D721Med (cell line): ENCODE results near the gene ZNF133.

ENCODE experiments used
- DNase-seq: peaks from one replicate; pipeline ENCODE4 v3.0.0; 2011; ENCODE audit warnings: low spot score; ENCODE audit not compliant: insufficient read length
- FAIRE-seq: peaks from 2 replicates; lab custom pipeline; 2011; peaks lifted over from hg19 to GRCh38; lab: Jason Lieb, UNC
- TF ChIP-seq, protein P1 (sequence below): IDR thresholded peaks from 2 replicates; pipeline ENCODE4 v1.5.1; 2012; ENCODE audit warnings: mild to moderate bottlenecking, control low read depth; ENCODE audit not compliant: insufficient read depth; ENCODE audit errors: missing control alignments

Gene ZNF133

DNA sequence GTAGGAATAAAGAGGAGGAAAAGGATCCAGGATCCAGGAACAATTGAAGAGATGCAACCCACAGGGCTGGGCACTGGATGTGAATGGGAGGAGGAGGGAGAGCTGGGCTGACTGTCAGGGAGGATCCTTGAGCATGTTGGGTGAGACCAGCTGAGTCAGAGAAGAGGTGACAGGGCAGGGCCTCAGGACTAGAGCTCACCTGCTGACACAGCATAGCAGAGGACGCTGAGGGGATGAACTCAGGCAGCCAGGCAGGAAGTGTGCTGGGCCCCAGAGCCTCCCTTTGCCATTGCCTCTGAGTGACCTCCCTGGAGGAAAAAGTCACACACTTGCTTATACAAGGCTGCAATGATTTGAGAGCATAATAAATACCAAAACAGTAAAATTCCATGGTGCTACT, 72.3 kb downstream of the ZNF133 start:
- DNase-seq (no peak), FAIRE-seq (no peak)
- TF ChIP-seq, protein P1, sequence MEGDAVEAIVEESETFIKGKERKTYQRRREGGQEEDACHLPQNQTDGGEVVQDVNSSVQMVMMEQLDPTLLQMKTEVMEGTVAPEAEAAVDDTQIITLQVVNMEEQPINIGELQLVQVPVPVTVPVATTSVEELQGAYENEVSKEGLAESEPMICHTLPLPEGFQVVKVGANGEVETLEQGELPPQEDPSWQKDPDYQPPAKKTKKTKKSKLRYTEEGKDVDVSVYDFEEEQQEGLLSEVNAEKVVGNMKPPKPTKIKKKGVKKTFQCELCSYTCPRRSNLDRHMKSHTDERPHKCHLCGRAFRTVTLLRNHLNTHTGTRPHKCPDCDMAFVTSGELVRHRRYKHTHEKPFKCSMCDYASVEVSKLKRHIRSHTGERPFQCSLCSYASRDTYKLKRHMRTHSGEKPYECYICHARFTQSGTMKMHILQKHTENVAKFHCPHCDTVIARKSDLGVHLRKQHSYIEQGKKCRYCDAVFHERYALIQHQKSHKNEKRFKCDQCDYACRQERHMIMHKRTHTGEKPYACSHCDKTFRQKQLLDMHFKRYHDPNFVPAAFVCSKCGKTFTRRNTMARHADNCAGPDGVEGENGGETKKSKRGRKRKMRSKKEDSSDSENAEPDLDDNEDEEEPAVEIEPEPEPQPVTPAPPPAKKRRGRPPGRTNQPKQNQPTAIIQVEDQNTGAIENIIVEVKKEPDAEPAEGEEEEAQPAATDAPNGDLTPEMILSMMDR: no peak

DNA sequence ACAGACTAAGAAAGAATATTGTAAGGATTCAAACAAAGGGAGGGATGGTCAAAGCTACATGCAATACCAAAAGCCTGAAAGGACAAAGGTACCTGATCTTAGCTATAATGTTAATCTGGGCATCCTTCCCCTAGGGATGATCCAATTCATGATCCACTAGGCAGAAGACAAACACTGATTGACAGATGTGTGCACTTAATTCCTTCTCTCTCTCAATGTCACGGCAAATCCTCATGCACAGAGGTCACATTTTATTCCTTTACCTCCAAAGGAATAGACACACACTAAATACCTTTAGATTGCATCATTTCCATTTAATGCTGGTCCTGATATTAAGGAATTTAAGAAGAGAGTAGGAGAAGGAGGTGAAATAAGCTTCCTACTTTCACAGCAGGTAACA, 73.4 kb downstream of the ZNF133 start:
- DNase-seq: no peak
- no peak for FAIRE-seq
- TF ChIP-seq, protein P1: no peak

DNA sequence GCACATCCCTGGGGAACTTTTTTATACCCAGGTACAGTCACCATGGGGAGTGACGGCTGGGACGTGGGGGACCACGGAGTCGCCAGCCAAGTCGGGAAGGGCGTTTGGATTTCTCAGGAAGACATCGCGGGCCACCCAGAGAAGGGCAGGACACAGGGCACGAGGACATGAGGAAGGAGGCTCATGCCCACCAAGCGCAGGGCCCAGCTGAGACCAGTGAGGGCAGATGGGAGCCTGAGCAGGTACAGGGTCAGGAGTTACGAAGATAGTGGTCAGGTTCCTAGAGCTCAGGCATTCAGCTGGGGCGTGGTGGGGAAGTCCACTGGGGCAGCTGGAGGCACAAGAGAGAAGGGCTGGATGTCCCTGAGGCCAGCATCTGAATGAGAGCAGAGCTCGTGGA, 74.6 kb downstream of the ZNF133 start:
- DNase-seq (no peak), FAIRE-seq (no peak)
- TF ChIP-seq, protein P1: no peak

DNA sequence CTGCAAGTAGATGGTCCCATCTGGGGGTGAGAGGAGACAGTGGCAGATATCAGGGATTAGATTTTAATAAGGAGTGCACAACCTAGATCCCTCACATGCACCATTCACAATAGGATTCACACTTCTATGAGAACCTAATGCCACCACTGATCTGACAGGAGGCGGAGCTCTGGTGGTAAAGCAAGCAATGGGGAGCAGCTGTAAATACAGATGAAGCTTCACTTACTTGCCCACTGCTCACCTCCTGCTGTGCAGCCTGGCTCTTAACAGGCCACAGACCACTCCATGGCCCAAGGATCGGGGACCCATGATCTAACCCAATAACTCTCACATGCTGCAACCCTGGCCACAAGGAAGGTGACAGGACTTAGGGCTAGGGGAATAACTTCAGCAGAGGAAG, 75.4 kb downstream of the ZNF133 start:
- DNase-seq: no peak
- no peak for FAIRE-seq
- TF ChIP-seq, protein P1: no peak

DNA sequence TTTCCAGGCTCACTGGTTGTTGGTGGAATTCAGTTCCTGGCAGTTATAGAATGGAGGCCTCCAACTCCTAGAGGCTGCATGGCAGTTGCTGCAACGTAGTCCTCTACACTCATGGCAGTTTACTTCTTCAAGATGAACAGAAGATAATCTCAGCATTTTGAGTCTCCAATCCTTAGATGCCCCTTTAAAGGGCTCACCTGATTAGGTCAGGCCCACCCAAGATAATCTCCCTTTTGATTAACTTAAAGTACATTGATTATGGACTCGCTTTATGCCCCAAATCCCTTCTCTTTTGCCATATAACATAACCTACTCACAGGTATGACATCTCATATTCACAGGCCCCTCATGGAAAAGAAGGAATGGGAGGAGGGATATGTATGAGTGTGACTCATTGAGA, 76.4 kb downstream of the ZNF133 start:
- DNase-seq (no peak), FAIRE-seq (no peak)
- TF ChIP-seq, protein P1: no peak
